Activated CD4-positive, alpha-beta T cell treated with anti-CD3 and anti-CD28 coated beads, Interleukin-2, amount 50 U/mL, for 1 hour (primary cell): ENCODE data around the gene PIP4K2C.
"Not testable (repeated sequence)": the region's sequence is repeated elsewhere in the genome, so short reads cannot be mapped to it uniquely, and the experiment has no call there.

Experiments
- DNase-seq: peaks from one replicate; pipeline ENCODE4 v3.0.0-alpha.2; 2020

Gene PIP4K2C

DNA sequence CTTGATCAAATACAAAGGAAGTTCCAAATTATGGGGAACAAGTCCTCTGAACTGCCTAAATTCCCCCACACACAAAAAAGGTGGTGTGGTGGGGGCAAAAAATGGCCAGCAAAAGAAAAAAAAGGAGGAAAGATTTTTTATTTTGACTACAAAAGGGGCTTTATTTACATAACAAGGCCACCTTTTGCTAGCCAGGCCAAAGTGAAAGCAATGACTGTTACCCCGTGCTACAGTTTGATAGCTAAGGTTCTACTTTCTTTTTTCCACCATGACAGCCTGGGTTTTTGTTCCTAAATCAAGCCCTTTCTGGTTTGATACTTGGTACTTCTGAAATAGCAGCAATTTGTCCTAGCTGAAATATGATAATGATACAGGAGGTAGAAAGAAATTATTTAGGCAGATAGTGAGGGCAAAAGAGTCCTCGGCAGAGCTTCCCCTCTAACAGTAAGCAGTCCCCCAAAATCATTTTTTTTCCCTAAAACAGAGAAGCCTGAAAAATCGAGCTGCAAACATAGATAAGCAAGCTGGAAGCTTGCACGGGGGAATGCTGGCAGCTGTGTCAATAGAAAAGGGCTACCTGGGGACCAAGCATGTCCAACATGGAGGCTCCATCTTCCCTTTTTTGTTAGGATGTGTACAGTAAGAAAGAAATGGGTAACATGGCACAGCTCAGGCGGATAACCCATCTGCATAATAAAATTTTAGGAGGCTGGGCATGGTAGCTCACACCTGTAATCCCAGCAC lies 50.9 kb downstream of the PIP4K2C start:
- DNase-seq = no peak

GRCh38 chr12:57645990-57646658 lies 55.1 kb downstream of the PIP4K2C start:
- DNase-seq = not testable (repeated sequence)

- not testable (repeated sequence) for DNase-seq
These were observed 55.7 kb downstream of the PIP4K2C start for GRCh38 chr12:57646659-57647049.
